ENCODE measurements around the gene MYLK.

DNA sequence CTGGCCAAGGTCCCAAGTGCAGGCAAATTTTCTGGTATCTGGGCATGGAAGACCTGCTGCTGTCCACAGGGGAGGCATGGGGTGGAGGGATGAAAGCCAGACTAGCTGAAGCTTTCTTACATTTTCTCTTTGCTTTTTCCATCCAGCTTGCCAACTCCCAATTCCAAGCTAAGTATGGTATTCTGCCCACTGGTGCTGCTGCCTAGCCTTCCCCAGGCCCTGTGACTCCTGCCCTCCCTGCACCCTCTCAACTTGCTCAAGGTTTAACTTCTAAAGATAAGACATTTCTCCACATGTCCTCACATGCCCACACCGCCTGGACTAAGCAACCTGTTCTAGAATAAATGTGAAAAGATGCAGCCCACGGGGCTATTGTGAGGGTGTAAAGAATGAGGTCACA, 239.8 kb downstream of the MYLK start:
- TF ChIP-seq EP300 (IDR thresholded peaks at IDR 0.05) (no peak), POLR2A (IDR thresholded peaks at IDR 0.05) (no peak)
- TF ChIP-seq, protein P1, sequence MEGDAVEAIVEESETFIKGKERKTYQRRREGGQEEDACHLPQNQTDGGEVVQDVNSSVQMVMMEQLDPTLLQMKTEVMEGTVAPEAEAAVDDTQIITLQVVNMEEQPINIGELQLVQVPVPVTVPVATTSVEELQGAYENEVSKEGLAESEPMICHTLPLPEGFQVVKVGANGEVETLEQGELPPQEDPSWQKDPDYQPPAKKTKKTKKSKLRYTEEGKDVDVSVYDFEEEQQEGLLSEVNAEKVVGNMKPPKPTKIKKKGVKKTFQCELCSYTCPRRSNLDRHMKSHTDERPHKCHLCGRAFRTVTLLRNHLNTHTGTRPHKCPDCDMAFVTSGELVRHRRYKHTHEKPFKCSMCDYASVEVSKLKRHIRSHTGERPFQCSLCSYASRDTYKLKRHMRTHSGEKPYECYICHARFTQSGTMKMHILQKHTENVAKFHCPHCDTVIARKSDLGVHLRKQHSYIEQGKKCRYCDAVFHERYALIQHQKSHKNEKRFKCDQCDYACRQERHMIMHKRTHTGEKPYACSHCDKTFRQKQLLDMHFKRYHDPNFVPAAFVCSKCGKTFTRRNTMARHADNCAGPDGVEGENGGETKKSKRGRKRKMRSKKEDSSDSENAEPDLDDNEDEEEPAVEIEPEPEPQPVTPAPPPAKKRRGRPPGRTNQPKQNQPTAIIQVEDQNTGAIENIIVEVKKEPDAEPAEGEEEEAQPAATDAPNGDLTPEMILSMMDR (IDR thresholded peaks at IDR 0.05), result no peak

All from tibial nerve (tissue), 4 donors.